ENCODE data around the gene TRIM37.

Gene TRIM37

DNA sequence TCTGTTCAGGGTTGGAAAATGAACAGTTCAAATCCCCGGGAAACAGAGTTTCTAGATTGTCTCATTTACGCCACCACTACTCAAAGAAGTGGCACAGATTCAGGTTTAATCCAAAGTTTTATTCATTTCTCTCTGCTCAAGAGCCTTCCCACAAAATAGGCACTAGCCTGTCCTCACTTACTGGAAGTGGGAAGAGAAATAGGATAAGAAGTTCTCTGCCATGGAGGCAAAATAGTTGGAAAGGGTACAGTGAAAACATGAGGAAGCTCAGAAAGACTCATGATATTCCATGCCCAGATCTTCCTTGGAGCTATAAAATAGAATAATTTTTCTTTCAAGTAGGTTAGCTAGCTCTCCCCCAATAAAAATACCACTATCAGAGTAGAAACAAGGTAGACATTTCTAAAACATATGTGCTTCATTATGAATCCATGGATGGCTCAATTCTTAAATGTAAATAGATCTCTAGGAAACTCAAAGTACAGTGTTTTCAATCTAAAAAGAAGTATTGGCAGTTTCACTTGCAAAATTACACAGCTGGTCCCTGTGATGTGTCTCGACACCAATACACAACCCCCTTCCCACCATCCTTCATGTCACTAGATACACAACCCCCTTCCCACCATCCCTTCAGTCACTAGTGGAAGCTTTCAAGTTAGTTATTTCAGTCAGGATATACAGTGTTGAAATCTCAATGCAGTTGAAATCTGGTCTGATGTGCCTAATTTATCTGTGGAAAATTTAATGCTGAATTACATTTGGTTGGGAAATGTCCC, 125.8 kb downstream of the TRIM37 start:
- CTCF ChIA-PET: interaction anchor here (1.0 to 1.1 kb wide), 2 partner anchors 24 to 462 kb away, joined by 3 read pairs; no protein-coding TSS in a partner anchor

DNA sequence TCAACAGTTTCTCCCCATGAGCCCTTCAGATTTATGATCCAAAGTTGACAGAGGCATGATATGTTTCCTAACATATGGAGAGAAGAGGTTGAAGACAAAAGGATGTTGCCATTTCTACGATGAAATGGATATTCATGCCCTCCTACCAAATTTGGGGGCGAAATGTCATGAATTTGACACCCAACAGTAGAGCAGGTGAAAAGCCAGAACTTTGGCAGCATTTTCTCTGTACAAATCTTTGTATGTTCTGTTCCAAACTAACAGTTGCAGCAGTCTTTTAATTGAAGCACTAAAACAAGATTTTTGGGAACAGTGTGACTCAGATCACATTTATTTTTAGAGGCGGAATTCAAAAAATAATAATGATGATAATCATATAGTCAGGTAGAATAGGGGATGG, 130.1 kb downstream of the TRIM37 start:
- Histone ChIP-seq H3K9me3 (ENCODE audit: control insufficient read depth, insufficient read depth, low read depth, low read length) (no peaks in the 10 kb centered on the region), H3K27ac (ENCODE audit: extremely low read depth, low read depth, low read length) (no peak overlapping the region), H3K4me3 (ENCODE audit: low read depth, low read length) (no peak overlapping the region), H3K4me1 (ENCODE audit: control insufficient read depth, insufficient read depth, low read length) (no peaks in the 10 kb centered on the region), H3K36me3 (ENCODE audit: control insufficient read depth in 2 of 2, insufficient read depth in 1 of 2, low read length in 2 of 2) (peaks cover 4 to 8% of the 10 kb centered on the region in 2 experiments; a peak in 2 of 3 replicates)
- POLR2A ChIA-PET: no interaction called here
- TF ChIP-seq, protein P1, sequence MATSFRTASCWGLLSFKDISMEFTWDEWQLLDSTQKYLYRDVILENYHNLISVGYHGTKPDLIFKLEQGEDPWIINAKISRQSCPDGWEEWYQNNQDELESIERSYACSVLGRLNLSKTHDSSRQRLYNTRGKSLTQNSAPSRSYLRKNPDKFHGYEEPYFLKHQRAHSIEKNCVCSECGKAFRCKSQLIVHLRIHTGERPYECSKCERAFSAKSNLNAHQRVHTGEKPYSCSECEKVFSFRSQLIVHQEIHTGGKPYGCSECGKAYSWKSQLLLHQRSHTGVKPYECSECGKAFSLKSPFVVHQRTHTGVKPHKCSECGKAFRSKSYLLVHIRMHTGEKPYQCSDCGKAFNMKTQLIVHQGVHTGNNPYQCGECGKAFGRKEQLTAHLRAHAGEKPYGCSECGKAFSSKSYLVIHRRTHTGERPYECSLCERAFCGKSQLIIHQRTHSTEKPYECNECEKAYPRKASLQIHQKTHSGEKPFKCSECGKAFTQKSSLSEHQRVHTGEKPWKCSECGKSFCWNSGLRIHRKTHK (tag by site-specific recombination; IDR thresholded peaks at IDR 0.05): no peak
- TF ChIP-seq ZNF76 (tag by site-specific recombination; IDR thresholded peaks at IDR 0.05; ENCODE audit: borderline replicate concordance, low read depth): no peak
- no peak for TF ChIP-seq ZNF776 (tag by site-specific recombination; IDR thresholded peaks at IDR 0.05; ENCODE audit: borderline replicate concordance)
- TF ChIP-seq, protein P2, sequence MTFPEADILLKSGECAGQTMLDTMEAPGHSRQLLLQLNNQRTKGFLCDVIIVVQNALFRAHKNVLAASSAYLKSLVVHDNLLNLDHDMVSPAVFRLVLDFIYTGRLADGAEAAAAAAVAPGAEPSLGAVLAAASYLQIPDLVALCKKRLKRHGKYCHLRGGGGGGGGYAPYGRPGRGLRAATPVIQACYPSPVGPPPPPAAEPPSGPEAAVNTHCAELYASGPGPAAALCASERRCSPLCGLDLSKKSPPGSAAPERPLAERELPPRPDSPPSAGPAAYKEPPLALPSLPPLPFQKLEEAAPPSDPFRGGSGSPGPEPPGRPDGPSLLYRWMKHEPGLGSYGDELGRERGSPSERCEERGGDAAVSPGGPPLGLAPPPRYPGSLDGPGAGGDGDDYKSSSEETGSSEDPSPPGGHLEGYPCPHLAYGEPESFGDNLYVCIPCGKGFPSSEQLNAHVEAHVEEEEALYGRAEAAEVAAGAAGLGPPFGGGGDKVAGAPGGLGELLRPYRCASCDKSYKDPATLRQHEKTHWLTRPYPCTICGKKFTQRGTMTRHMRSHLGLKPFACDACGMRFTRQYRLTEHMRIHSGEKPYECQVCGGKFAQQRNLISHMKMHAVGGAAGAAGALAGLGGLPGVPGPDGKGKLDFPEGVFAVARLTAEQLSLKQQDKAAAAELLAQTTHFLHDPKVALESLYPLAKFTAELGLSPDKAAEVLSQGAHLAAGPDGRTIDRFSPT (tag by site-specific recombination; IDR thresholded peaks at IDR 0.05): no peak
- TF ChIP-seq ZNF24 (tag by site-specific recombination; IDR thresholded peaks at IDR 0.05): no peak
- no peak for TF ChIP-seq ZNF341 (tag by site-specific recombination; IDR thresholded peaks at IDR 0.05; ENCODE audit: low read depth)
- TF ChIP-seq ZNF146 (tag by site-specific recombination; IDR thresholded peaks at IDR 0.05): no peak
- CTCF ChIA-PET: no interaction called here

More for the DNA sequence above, 125.8 kb downstream of the TRIM37 start:
- Histone ChIP-seq H3K4me3 (ENCODE audit: low read depth, low read length) (no peak overlapping the region), H3K27ac (ENCODE audit: extremely low read depth, low read depth, low read length) (no peak overlapping the region), H3K4me1 (ENCODE audit: control insufficient read depth, insufficient read depth, low read length) (no peaks in the 10 kb centered on the region), H3K9me3 (ENCODE audit: control insufficient read depth, insufficient read depth, low read depth, low read length) (no peaks in the 10 kb centered on the region), H3K36me3 (ENCODE audit: control insufficient read depth in 2 of 2, insufficient read depth in 1 of 2, low read length in 2 of 2) (peaks cover 0 to 8% of the 10 kb centered on the region in 2 experiments; a peak in 1 of 3 replicates)
- TF ChIP-seq ZNF830 (tag by site-specific recombination; IDR thresholded peaks at IDR 0.05; ENCODE audit: low read depth): no peak
- TF ChIP-seq ZNF707 (tag by site-specific recombination; IDR thresholded peaks at IDR 0.05): no peak
- TF ChIP-seq, protein P3, sequence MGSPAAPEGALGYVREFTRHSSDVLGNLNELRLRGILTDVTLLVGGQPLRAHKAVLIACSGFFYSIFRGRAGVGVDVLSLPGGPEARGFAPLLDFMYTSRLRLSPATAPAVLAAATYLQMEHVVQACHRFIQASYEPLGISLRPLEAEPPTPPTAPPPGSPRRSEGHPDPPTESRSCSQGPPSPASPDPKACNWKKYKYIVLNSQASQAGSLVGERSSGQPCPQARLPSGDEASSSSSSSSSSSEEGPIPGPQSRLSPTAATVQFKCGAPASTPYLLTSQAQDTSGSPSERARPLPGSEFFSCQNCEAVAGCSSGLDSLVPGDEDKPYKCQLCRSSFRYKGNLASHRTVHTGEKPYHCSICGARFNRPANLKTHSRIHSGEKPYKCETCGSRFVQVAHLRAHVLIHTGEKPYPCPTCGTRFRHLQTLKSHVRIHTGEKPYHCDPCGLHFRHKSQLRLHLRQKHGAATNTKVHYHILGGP (tag by site-specific recombination; IDR thresholded peaks at IDR 0.05): no peak
- TF ChIP-seq ZNF624 (tag by site-specific recombination; IDR thresholded peaks at IDR 0.05): no peak
- no peak for TF ChIP-seq ZNF747 (tag by site-specific recombination; IDR thresholded peaks at IDR 0.05)
- TF ChIP-seq KLF9 (tag by site-specific recombination; IDR thresholded peaks at IDR 0.05; ENCODE audit: low read depth): no peak
- TF ChIP-seq, protein P4, sequence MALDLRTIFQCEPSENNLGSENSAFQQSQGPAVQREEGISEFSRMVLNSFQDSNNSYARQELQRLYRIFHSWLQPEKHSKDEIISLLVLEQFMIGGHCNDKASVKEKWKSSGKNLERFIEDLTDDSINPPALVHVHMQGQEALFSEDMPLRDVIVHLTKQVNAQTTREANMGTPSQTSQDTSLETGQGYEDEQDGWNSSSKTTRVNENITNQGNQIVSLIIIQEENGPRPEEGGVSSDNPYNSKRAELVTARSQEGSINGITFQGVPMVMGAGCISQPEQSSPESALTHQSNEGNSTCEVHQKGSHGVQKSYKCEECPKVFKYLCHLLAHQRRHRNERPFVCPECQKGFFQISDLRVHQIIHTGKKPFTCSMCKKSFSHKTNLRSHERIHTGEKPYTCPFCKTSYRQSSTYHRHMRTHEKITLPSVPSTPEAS (tag by site-specific recombination; IDR thresholded peaks at IDR 0.05): no peak
- no peak for TF ChIP-seq GFI1B (tag by site-specific recombination; IDR thresholded peaks at IDR 0.05)
- no peak for TF ChIP-seq ZXDB (tag by site-specific recombination; IDR thresholded peaks at IDR 0.05)
- no peak for TF ChIP-seq ZNF426 (tag by site-specific recombination; IDR thresholded peaks at IDR 0.05)
- no peak for TF ChIP-seq ZNF112 (tag by site-specific recombination; IDR thresholded peaks at IDR 0.05)
- no peak for TF ChIP-seq ZNF221 (tag by site-specific recombination; IDR thresholded peaks at IDR 0.05; ENCODE audit: borderline replicate concordance)
- TF ChIP-seq, protein P5, sequence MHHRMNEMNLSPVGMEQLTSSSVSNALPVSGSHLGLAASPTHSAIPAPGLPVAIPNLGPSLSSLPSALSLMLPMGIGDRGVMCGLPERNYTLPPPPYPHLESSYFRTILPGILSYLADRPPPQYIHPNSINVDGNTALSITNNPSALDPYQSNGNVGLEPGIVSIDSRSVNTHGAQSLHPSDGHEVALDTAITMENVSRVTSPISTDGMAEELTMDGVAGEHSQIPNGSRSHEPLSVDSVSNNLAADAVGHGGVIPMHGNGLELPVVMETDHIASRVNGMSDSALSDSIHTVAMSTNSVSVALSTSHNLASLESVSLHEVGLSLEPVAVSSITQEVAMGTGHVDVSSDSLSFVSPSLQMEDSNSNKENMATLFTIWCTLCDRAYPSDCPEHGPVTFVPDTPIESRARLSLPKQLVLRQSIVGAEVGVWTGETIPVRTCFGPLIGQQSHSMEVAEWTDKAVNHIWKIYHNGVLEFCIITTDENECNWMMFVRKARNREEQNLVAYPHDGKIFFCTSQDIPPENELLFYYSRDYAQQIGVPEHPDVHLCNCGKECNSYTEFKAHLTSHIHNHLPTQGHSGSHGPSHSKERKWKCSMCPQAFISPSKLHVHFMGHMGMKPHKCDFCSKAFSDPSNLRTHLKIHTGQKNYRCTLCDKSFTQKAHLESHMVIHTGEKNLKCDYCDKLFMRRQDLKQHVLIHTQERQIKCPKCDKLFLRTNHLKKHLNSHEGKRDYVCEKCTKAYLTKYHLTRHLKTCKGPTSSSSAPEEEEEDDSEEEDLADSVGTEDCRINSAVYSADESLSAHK (tag by site-specific recombination; IDR thresholded peaks at IDR 0.05): no peak
- no peak for TF ChIP-seq OSR2 (tag by site-specific recombination; IDR thresholded peaks at IDR 0.05)
- POLR2A ChIA-PET: no interaction called here
